ENCODE data around the gene GRM7.

DNA sequence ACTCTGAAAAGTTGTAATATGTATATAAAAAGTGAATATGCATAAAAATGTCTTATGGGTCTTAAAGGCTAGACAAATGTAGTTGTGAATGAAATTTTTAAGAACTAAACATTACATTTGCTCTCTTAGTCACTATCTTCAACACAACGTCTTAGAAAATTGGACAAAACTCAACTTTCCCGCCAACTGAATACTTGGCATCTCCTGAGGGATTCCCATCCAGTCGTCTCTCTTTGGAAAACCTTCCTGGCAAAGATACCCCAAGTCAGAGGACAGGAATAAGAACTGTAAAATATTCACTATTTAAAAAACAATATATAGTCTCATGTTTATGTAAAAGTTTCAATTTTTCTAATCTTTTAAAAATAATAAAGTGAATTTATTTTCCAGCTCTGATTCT lies 354.8 kb downstream of the GRM7 start:
- no peak for TF ChIP-seq CTCF (conservative IDR thresholded peaks at IDR 0.05; ENCODE audit: low read depth in 2 of 2)
- no peak for TF ChIP-seq POLR2AphosphoS5 (IDR thresholded peaks at IDR 0.05; ENCODE audit: low read depth)
- no peak for TF ChIP-seq JUNB (IDR thresholded peaks at IDR 0.05; ENCODE audit: unreplicated experiment)
- no peak for TF ChIP-seq ETS1 (IDR thresholded peaks at IDR 0.05)
- no peak for TF ChIP-seq CREB1 (CRISPR knock-in tag; IDR thresholded peaks at IDR 0.05; ENCODE audit: low read depth)
- TF ChIP-seq EZH2 (IDR thresholded peaks at IDR 0.05; ENCODE audit: low read depth, unreplicated experiment) = no peak
- no peak for TF ChIP-seq ZNF114 (CRISPR knock-in tag; IDR thresholded peaks at IDR 0.05)
- TF ChIP-seq, protein P1, sequence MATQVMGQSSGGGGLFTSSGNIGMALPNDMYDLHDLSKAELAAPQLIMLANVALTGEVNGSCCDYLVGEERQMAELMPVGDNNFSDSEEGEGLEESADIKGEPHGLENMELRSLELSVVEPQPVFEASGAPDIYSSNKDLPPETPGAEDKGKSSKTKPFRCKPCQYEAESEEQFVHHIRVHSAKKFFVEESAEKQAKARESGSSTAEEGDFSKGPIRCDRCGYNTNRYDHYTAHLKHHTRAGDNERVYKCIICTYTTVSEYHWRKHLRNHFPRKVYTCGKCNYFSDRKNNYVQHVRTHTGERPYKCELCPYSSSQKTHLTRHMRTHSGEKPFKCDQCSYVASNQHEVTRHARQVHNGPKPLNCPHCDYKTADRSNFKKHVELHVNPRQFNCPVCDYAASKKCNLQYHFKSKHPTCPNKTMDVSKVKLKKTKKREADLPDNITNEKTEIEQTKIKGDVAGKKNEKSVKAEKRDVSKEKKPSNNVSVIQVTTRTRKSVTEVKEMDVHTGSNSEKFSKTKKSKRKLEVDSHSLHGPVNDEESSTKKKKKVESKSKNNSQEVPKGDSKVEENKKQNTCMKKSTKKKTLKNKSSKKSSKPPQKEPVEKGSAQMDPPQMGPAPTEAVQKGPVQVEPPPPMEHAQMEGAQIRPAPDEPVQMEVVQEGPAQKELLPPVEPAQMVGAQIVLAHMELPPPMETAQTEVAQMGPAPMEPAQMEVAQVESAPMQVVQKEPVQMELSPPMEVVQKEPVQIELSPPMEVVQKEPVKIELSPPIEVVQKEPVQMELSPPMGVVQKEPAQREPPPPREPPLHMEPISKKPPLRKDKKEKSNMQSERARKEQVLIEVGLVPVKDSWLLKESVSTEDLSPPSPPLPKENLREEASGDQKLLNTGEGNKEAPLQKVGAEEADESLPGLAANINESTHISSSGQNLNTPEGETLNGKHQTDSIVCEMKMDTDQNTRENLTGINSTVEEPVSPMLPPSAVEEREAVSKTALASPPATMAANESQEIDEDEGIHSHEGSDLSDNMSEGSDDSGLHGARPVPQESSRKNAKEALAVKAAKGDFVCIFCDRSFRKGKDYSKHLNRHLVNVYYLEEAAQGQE (IDR thresholded peaks at IDR 0.05; ENCODE audit: unreplicated experiment) = no peak
- TF ChIP-seq EZH2phosphoT487 (IDR thresholded peaks at IDR 0.05; ENCODE audit: unreplicated experiment) = no peak
- TF ChIP-seq STAT1 (IDR thresholded peaks at IDR 0.05; ENCODE audit: unreplicated experiment) = no peak
- no peak for TF ChIP-seq NANOG (IDR thresholded peaks at IDR 0.05; ENCODE audit: borderline replicate concordance)
